ENCODE data around the gene SLC43A1.
"Not testable (repeated sequence)": the region's sequence is repeated elsewhere in the genome, so short reads cannot be mapped to it uniquely, and the experiment has no call there.

Gene SLC43A1

GRCh38 chr11:57515332-57516060 lies at the start of gene SLC43A1:
TSS of gene SLC43A1 (minus strand) at chr11:57515702. CDS start at chr11:57514111, 1,591 bp downstream.
- peak; percentile 24 for DNase-seq

GRCh38 chr11:57562596-57562995 lies 47.1 kb upstream of the SLC43A1 start:
- DNase-seq = no peak

- no peak for DNase-seq
These were observed 44.6 kb upstream of the SLC43A1 start for GRCh38 chr11:57560146-57560545.

DNA sequence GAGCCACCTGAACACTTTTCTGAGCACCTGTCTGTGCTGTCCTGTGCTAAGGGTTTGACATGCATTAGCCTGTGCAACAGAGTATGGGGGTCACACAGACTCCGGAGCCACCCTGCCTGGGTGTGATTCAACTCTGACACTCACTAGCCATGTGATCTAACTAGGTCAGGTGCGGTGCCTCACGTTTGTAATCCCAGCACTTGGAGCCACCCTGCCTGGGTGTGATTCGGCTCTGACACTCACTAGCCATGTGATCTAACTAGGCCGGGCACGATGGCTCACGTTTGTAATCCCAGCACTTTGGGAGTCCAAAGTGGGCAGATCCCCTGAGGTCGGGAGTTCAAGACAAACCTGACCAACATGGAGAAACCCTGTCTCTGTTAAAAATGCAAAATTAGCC lies 40.5 kb upstream of the SLC43A1 start:
- DNase-seq = no peak

- no peak for DNase-seq
These were observed 39.9 kb upstream of the SLC43A1 start for GRCh38 chr11:57555393-57555792.

GRCh38 chr11:57552479-57552878 lies 37.0 kb upstream of the SLC43A1 start:
- DNase-seq = no peak

GRCh38 chr11:57551941-57552340 lies 36.4 kb upstream of the SLC43A1 start:
- DNase-seq = no peak

DNA sequence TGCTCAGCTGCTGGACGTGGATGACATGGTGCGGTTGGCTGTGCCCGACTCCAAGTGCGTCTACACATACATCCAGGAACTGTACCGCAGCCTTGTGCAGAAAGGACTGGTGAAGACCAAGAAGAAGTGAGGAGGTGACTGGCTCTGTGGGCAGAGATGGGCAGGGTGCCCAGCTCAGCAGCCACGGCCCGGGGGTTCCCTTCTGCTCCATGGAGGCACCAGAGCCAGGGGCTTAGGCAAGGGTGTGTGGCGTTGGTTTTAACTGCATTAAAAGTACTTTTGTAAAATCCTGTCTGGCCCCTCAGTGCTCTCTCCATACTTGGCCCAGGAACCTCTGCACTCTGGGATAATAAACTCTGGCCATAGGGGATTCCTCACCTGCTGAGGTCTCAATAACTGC lies 34.5 kb upstream of the SLC43A1 start:
- no peak for DNase-seq

GRCh38 chr11:57547854-57548377 lies 32.4 kb upstream of the SLC43A1 start:
- DNase-seq = no peak

DNA sequence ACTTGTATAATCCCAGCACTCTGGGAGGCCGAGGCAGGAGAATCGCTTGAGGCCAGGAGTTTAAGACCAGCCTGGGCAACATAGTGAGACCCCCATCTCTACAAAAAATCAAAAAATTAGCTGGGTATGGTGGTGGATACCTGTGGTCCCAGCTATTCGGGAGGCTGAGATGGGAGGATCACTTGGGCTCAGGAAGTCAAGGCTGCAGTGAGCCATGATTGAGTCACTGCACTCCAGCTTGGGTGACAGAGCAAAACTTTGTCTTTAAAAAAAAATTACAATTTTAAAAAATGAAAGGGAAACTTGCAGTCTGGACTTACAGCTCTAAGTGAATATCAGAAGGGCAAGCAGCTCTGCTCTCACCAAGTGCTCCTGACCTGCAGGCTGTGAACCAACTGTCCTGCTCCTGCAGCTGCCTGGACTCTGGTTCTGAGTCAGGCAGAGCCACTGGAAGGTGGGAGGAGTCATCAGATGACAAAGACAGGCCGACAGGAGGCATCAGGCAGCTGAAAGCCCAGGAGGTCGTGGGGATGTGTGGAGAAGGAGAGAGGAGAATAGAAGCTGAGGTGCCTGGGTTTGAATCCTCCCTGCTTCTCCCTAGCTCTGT lies 31.5 kb upstream of the SLC43A1 start:
- DNase-seq = no peak

GRCh38 chr11:57546451-57546850 lies 30.9 kb upstream of the SLC43A1 start:
- no peak for DNase-seq

DNA sequence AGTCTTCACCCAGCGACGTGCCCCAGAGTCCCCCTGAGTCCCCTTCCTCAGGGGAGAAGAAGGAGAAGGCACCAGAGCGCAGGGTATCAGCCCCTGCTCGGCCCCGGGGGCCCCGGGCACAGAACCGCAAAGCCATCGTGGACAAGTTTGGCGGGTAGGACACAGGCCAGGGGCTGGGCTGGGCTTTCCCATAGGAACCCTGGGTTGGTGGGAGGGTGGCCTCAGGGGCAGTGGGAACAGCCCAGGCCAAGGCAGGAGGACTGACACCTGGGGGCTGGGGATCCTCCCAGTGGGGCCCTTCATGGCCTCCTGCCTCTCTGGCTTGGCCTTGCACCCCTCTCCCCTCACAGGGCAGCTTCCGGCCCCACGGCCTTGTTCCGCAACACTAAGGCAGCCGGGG lies 30.4 kb upstream of the SLC43A1 start:
- no peak for DNase-seq

GRCh38 chr11:57544566-57544965 lies 29.1 kb upstream of the SLC43A1 start:
- no peak for DNase-seq

DNA sequence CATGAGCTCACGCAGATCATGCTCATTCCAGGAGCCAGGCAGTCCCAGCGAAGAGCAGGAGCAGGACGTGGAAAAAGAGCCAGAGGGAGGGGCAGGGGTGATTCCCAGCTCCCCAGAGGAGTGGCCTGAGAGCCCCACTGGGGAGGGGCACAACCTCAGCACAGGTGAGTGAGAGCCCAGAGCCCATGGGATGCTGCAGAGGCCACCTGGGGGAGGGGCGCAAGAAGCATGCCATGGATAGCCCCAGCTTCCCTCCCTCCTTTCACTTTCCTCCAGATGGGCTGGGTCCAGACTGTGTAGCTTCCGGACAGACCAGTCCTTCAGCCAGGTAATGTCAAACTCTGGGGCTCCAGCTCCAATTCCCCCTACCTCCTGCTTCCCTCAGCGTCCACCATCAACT lies 28.1 kb upstream of the SLC43A1 start:
- no peak for DNase-seq

- no peak for DNase-seq
These were observed 27.1 kb upstream of the SLC43A1 start for GRCh38 chr11:57542582-57542981.

DNA sequence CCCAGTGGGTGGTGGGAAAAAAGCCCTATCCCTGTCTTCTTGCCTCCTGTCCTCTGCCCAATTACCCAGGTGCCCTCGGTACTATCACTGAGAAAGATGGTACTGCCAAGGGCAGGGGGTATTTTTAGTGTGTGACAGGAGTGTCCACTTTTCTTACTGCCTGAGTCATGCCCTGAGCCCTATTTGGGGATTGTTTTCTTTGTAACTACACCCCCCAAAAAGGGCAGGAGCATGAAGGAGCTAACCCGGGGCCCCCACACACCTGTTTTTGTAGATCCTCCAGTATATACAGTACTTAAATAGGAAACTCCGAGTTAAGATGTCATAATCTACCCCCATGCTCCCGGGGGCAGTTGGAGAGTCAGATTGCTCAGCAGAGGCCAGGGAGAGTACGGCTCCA lies 25.7 kb upstream of the SLC43A1 start:
- DNase-seq = no peak

DNA sequence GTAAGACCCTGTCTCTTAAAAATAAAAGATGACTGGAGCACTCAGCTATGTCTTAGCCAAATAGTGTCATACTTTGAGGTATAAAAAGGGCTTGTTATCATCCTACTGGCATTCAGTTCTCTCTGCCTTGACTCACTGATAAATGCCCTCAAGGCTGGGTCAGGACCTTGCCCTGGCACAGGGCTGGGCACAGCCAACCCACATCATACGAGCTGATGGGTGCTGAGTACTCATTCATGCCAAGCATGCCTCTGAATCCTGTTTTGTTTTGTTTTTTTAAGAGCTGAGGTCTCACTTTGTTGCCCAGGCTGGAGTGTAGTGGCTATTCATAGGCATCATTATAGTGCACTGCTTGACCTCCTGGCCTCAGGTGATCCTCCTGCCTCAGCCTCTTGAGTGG lies 23.8 kb upstream of the SLC43A1 start:
- DNase-seq = no peak

GRCh38 chr11:57536947-57537619 lies 21.6 kb upstream of the SLC43A1 start, which contains the start of gene SMTNL1:
TSS of gene SMTNL1 (plus strand) at chr11:57537595. CDS start at chr11:57542643, 5,048 bp downstream.
- DNase-seq = no peak

DNA sequence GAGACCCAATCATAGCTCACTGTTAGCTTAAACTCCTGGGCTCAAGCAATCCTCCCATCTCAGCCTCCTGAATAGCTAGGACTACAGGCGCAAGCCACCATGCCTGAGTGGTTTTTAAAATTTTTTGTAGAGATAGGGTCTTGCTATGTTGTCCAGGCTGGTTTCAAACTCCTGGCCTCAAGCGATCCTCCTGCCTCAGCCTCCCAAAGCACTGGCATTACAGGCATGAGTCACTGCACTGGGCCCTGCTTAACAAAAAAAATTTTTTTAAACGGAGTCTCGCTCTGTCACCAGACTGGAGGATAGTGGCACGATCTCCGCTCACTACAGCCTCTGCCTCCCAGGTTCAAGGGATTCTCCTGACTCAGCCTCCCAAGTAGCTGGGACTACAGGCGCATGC lies 18.9 kb upstream of the SLC43A1 start:
- not testable (repeated sequence) for DNase-seq

DNA sequence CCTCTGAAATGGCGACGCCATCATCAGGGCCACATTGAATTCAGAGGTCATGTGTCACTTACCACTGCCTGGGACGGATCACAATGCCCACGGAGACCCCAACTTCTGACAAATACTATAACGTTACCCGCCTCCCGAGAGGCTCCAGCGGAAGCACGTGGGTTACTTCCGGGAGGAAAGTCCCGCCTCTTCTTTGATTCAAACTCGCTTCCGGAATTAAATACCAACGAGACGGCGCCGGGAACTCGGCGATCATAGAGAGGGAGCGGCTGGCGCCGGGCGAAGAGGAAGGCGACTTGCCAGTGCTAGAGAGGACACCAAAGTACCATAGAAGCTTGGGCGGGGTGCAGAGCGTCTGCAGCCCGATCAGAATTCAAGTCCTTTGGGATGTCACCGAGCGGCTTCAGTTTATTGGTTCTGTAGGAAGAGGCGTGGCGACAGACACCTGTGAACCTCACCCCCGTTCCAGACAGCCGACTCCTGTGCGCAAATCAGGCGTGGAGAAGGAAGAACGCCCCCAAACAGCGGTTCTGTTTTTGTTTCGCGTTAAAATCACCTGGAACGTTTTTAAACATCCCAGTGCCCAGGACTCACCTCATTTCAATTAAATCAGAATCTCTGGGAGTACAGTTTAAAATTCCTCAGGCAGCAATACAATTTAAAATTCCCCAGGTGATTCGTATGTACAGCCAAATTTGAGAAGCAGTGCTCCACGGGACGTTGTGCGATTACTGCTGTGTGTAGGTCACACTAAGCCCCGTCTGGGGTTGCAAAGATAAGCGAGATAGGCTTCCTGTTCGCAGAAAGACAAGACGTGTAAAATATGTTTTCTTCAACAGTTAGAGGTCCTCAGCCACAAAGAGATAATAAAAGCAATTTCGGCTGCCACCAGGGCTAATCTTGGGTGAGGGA lies 15.3 kb upstream of the SLC43A1 start, which contains the start of gene TIMM10:
TSS of gene TIMM10 (minus strand) at position 159 of the 912 bp plus-strand sequence. CDS start 565 bp downstream, outside the sequence.
- peak; percentile 88 for DNase-seq

GRCh38 chr11:57530215-57530595 lies 14.7 kb upstream of the SLC43A1 start:
- DNase-seq = no peak

- DNase-seq = no peak
These were observed 13.5 kb upstream of the SLC43A1 start for GRCh38 chr11:57529012-57529411.

All from activated T-cell treated with anti-CD3 and anti-CD28 coated beads for 4 hours (primary cell).